Measurements from ENCODE around the gene DSCAML1.

- TF ChIP-seq CTCF (IDR thresholded peaks at IDR 0.05) (no peak), EP300 (IDR thresholded peaks at IDR 0.05) (no peak), POLR2A (IDR thresholded peaks at IDR 0.05) (no peak)
Observed at GRCh38 chr11:117799634-117800033, 2.6 kb upstream of the DSCAML1 start.

All from tibial nerve (tissue), 4 donors.